Measurements from ENCODE around the gene CNTNAP4. TPM values are rescaled to one million over a fixed set of nuclear protein-coding genes. Genes with fewer than 3 reads are reported as not detected.

Gene CNTNAP4
- polyA plus RNA-seq, 1 of the 3 experiments (the other 2 are of a cell fraction): not detected

GRCh38 chr16:76371441-76371840 lies 94.2 kb downstream of the CNTNAP4 start:
- Histone ChIP-seq H2AFZ (ENCODE audit: low read depth) (no peak overlapping the region), H4K20me1 (ENCODE audit: insufficient read depth) (no peaks in the 10 kb centered on the region)
- CTCF ChIA-PET: no interaction called here

GRCh38 chr16:76373998-76374397 lies 96.8 kb downstream of the CNTNAP4 start:
- WGBS (ENCODE audit: low lambda C conversion rate): 31% methylated on average over 4 of the region's 4 CpGs
- Histone ChIP-seq H3K9me3 (no peaks in the 10 kb centered on the region), H3K4me3 (ENCODE audit: low read depth in 2 of 2, low read length in 1 of 2) (no peak overlapping the region), H3K27me3 (ENCODE audit: insufficient read depth) (no peaks in the 10 kb centered on the region), H3K36me3 (replicated peaks in 1 of 2; ENCODE audit: control insufficient read depth in 1 of 2, insufficient read depth in 2 of 2, low read length in 1 of 2) (no peaks in the 10 kb centered on the region), H3K27ac (ENCODE audit: low read depth in 2 of 2, low read length in 1 of 2) (no peak overlapping the region), H3K9me2 (no peaks in the 10 kb centered on the region), H2AFZ (ENCODE audit: low read depth) (no peak overlapping the region), H3K9ac (no peak overlapping the region), H3K79me2 (ENCODE audit: insufficient read depth) (no peaks in the 10 kb centered on the region), H3K4me2 (no peak overlapping the region), H4K20me1 (ENCODE audit: insufficient read depth) (no peaks in the 10 kb centered on the region), H3F3A (replicated peaks; ENCODE audit: insufficient read depth) (no peaks in the 10 kb centered on the region), H3K4me1 (ENCODE audit: control insufficient read depth in 1 of 2, insufficient read depth in 2 of 2, low read depth in 1 of 2, low read length in 1 of 2) (no peaks in the 10 kb centered on the region)
- ChIA-PET POLR2A (no interaction called here), CTCF (interaction anchor here (0.6 kb wide), 1 partner anchor 13 kb away, joined by 4 read pairs; no protein-coding TSS in a partner anchor)
- DNase-seq: no peak
- TF ChIP-seq YY1 (IDR thresholded peaks at IDR 0.05; ENCODE audit: low read depth) (no peak), PBX3 (IDR thresholded peaks at IDR 0.05) (no peak), MXI1 (IDR thresholded peaks at IDR 0.05; ENCODE audit: low read depth, low read length) (no peak)

More at GRCh38 chr16:76371441-76371840, 94.2 kb downstream of the CNTNAP4 start:
- Histone ChIP-seq H3K36me3 (replicated peaks in 1 of 2; ENCODE audit: control insufficient read depth in 1 of 2, insufficient read depth in 2 of 2, low read length in 1 of 2) (no peaks in the 10 kb centered on the region), H3K9me3 (no peaks in the 10 kb centered on the region), H3K9ac (no peak overlapping the region), H3K4me2 (no peak overlapping the region), H3K4me3 (ENCODE audit: low read depth in 2 of 2, low read length in 1 of 2) (no peak overlapping the region), H3K4me1 (ENCODE audit: control insufficient read depth in 1 of 2, insufficient read depth in 2 of 2, low read depth in 1 of 2, low read length in 1 of 2) (no peaks in the 10 kb centered on the region), H3K27me3 (ENCODE audit: insufficient read depth) (no peaks in the 10 kb centered on the region), H3K27ac (ENCODE audit: low read depth in 2 of 2, low read length in 1 of 2) (no peak overlapping the region), H3K9me2 (no peaks in the 10 kb centered on the region), H3F3A (replicated peaks; ENCODE audit: insufficient read depth) (no peaks in the 10 kb centered on the region), H3K79me2 (ENCODE audit: insufficient read depth) (no peaks in the 10 kb centered on the region)
- 51% methylated on average over 3 of the region's 3 CpGs for WGBS (ENCODE audit: low lambda C conversion rate)
- TF ChIP-seq SIN3A (IDR thresholded peaks at IDR 0.05; ENCODE audit: borderline replicate concordance, low read depth, low read length) (no peak), TEAD4 (IDR thresholded peaks at IDR 0.05; ENCODE audit: borderline replicate concordance, insufficient read depth) (no peak), ELF1 (IDR thresholded peaks at IDR 0.05) (no peak), GATA2 (CRISPR knock-in tag; IDR thresholded peaks at IDR 0.05) (no peak), EP300 (IDR thresholded peaks at IDR 0.05; ENCODE audit: borderline replicate concordance in 1 of 2, low read depth in 1 of 2, low read length in 1 of 2) (no peak)
- TF ChIP-seq, protein P1, sequence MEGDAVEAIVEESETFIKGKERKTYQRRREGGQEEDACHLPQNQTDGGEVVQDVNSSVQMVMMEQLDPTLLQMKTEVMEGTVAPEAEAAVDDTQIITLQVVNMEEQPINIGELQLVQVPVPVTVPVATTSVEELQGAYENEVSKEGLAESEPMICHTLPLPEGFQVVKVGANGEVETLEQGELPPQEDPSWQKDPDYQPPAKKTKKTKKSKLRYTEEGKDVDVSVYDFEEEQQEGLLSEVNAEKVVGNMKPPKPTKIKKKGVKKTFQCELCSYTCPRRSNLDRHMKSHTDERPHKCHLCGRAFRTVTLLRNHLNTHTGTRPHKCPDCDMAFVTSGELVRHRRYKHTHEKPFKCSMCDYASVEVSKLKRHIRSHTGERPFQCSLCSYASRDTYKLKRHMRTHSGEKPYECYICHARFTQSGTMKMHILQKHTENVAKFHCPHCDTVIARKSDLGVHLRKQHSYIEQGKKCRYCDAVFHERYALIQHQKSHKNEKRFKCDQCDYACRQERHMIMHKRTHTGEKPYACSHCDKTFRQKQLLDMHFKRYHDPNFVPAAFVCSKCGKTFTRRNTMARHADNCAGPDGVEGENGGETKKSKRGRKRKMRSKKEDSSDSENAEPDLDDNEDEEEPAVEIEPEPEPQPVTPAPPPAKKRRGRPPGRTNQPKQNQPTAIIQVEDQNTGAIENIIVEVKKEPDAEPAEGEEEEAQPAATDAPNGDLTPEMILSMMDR (IDR thresholded peaks at IDR 0.05): no peak
- DNase-seq: no peak
- POLR2A ChIA-PET: no interaction called here

GRCh38 chr16:76376988-76377387 lies 99.8 kb downstream of the CNTNAP4 start:
- Histone ChIP-seq H3K9ac (no peak overlapping the region), H3K79me2 (ENCODE audit: insufficient read depth) (no peaks in the 10 kb centered on the region), H2AFZ (ENCODE audit: low read depth) (no peak overlapping the region), H4K20me1 (ENCODE audit: insufficient read depth) (no peaks in the 10 kb centered on the region), H3K27ac (ENCODE audit: low read depth in 2 of 2, low read length in 1 of 2) (no peak overlapping the region), H3K27me3 (ENCODE audit: insufficient read depth) (no peaks in the 10 kb centered on the region), H3F3A (replicated peaks; ENCODE audit: insufficient read depth) (no peaks in the 10 kb centered on the region), H3K9me3 (no peaks in the 10 kb centered on the region), H3K9me2 (no peaks in the 10 kb centered on the region), H3K4me1 (ENCODE audit: control insufficient read depth in 1 of 2, insufficient read depth in 2 of 2, low read depth in 1 of 2, low read length in 1 of 2) (no peaks in the 10 kb centered on the region), H3K36me3 (replicated peaks in 1 of 2; ENCODE audit: control insufficient read depth in 1 of 2, insufficient read depth in 2 of 2, low read length in 1 of 2) (no peaks in the 10 kb centered on the region), H3K4me3 (ENCODE audit: low read depth in 2 of 2, low read length in 1 of 2) (no peak overlapping the region), H3K4me2 (no peak overlapping the region)
- 70% methylated on average over 2 of the region's 2 CpGs for WGBS (ENCODE audit: low lambda C conversion rate)
- ChIA-PET CTCF (no interaction called here), POLR2A (no interaction called here)
- DNase-seq: no peak
- no peak for TF ChIP-seq PBX3 (IDR thresholded peaks at IDR 0.05)

Measured in SK-N-SH (cell line).